ENCODE measurements around the gene CD6. TPM values are rescaled to one million over a fixed set of nuclear protein-coding genes. Genes with fewer than 3 reads are reported as not detected.

Gene CD6
- total and polyA plus RNA-seq, 2 donors (not counting 3 experiments of a cell fraction or from before 2014, with no cell fraction given), result not detected

DNA sequence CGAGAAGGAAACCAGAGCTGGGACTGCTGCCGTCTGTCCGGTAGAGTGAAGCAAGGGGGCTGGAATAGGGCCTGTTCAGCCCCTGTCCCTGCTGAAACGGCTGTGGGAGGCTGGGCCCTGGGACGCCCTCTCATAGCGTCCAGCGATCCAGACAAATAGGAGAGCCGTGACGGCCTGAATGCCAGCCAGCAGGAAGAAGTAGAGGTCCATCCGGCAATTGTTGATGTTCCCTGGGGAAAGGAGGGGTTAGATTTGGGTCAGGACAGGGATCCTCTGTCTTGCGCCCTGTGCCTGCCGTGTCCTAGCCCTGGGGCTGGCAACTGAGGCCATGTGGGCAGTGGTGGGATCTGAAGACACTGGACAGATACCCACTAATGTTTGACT is 34.3 kb upstream of the CD6 start:
- H3K27me3 ChIP-seq (ENCODE audit: control insufficient read depth in 2 of 2, insufficient read depth in 2 of 2, low read length in 2 of 2), result no peaks in the 10 kb centered on the region
- ChIA-PET POLR2A (no interaction called here), CTCF (interaction anchor here (1.0 kb wide), 1 partner anchor 49 kb away, joined by 3 read pairs; no protein-coding TSS in a partner anchor)
- no peak overlapping the region for H3K4me3 ChIP-seq (replicated peaks in 1 of 3; ENCODE audit: insufficient read depth in 1 of 3, low read depth in 1 of 3, low read length in 3 of 3)
- no peaks in the 10 kb centered on the region for H4K20me1 ChIP-seq (replicated peaks; ENCODE audit: control insufficient read depth, extremely low read depth, insufficient read depth, low read length)
- no peak overlapping the region for H3K27ac ChIP-seq (ENCODE audit: insufficient read depth, low read depth, low read length)
- no peaks in the 10 kb centered on the region for H3K9me3 ChIP-seq (replicated peaks; ENCODE audit: control insufficient read depth, insufficient read depth, low read length)
- FAIRE-seq (no peak), DNase-seq (ENCODE audit: low read depth, low spot score) (peak; percentile 40)
- dilution Hi-C loops (cut with MboI; ENCODE audit: extremely low pct_ligation_motif_present, low sequenced_read_pairs), result no loop called here
- intact Hi-C loops (cut with micrococcal nuclease), result loop anchor here (1.0 kb wide), 1 partner anchor 31 kb away; the partner anchor contains the start of gene PRPF19
- no peaks in the 10 kb centered on the region for H3K9me1 ChIP-seq (replicated peaks; ENCODE audit: control insufficient read depth, extremely low read depth, insufficient read depth, low read length)
- H2AFZ ChIP-seq (ENCODE audit: low read depth, low read length), result no peak overlapping the region
- peaks cover 0 to 16% of the 10 kb centered on the region in 2 experiments for H3K36me3 ChIP-seq (ENCODE audit: control insufficient read depth in 2 of 2, extremely low read depth in 1 of 2, insufficient read depth in 2 of 2, low read length in 2 of 2)
- no TSS peak for BruUV-seq (replicated peaks)
- TF ChIP-seq POLR2A (IDR thresholded peaks at IDR 0.05; ENCODE audit: low read depth, low read length), result no peak
- no peak for TF ChIP-seq MYC (IDR thresholded peaks at IDR 0.05; ENCODE audit: low read depth, low read length)
- TF ChIP-seq POLR2AphosphoS5 (IDR thresholded peaks at IDR 0.05; ENCODE audit: insufficient read depth, low read depth, low read length), result no peak
- no peak for TF ChIP-seq MAX (IDR thresholded peaks at IDR 0.05; ENCODE audit: insufficient read depth, insufficient read length)
- no peak for TF ChIP-seq FOS (IDR thresholded peaks at IDR 0.05; ENCODE audit: borderline replicate concordance, insufficient read depth, low read length)
- TF ChIP-seq GATA2 (IDR thresholded peaks at IDR 0.05; ENCODE audit: insufficient read depth, insufficient read length, low read depth, low read length), result no peak
- no peak for TF ChIP-seq EZH2 (IDR thresholded peaks at IDR 0.05; ENCODE audit: borderline replicate concordance, low read depth, low read length, severe bottlenecking)
- TF ChIP-seq JUN (IDR thresholded peaks at IDR 0.05; ENCODE audit: borderline replicate concordance, insufficient read depth, insufficient read length, low read depth), result no peak
- TF ChIP-seq CTCF (IDR thresholded peaks at IDR 0.05; ENCODE audit: extremely low read depth in 1 of 2, insufficient read depth in 1 of 2, low read depth in 1 of 2, low read length in 2 of 2), result no peak
- H3K9ac ChIP-seq (replicated peaks; ENCODE audit: extremely low read depth, insufficient read depth, low read length), result no peak overlapping the region
- H3K79me2 ChIP-seq (ENCODE audit: control insufficient read depth, insufficient read depth, low read length), result no peaks in the 10 kb centered on the region
- H3K4me2 ChIP-seq (ENCODE audit: insufficient read depth, low read length), result no peak overlapping the region
- H3K4me1 ChIP-seq (ENCODE audit: control insufficient read depth, extremely low read depth, insufficient read depth, low read length), result peaks cover 8% of the 10 kb centered on the region
